H1 (cell line): ENCODE data around the gene RMND5B. TPM values are rescaled to one million over a fixed set of nuclear protein-coding genes. Genes with fewer than 3 reads are reported as not detected.
A peak's percentile ranks its signal among the peaks of the same experiment; 100 is the strongest.

Experiments
- CTCF ChIA-PET: fragments of 300-600 bp; sonication (Branson Sonifier 250); formaldehyde crosslinking; loops from one replicate; lab custom pipeline; 2021; ENCODE audit not compliant: partially characterized antibody; lab: Charles Lee
- POLR2A ChIA-PET: fragments of 300-600 bp; sonication (Branson Sonifier 250); formaldehyde crosslinking; loops from one replicate; lab custom pipeline; 2021; ENCODE audit warnings: inconsistent platforms; ENCODE audit not compliant: partially characterized antibody; lab: Charles Lee
- DNase-seq, 2 experiments: peaks; one replicate each; pipeline versions ENCODE4 v3.0.0 to v3.0.0-alpha.2; 2010 to 2022; ENCODE audit warnings: low spot score in 2 of 2, low read depth in 1 of 2, mixed read lengths in 1 of 2
- FAIRE-seq: peaks from 2 replicates; lab custom pipeline; 2011; peaks lifted over from hg19 to GRCh38; lab: Jason Lieb, UNC
- H2AFZ ChIP-seq: 2 replicates; pipeline ENCODE4 v1.8.1; 2012; ENCODE audit warnings: low read length, inconsistent platforms
- H2AK5ac ChIP-seq: 2 replicates; pipeline ENCODE4 v1.6.1; 2013; ENCODE audit warnings: low read depth, low read length
- H2BK120ac ChIP-seq: replicated peaks from 2 replicates; pipeline ENCODE3; 2013; ENCODE audit warnings: low read depth, low read length, inconsistent platforms
- H2BK12ac ChIP-seq: 2 replicates; pipeline ENCODE4 v1.6.1; 2013; ENCODE audit warnings: low read depth, low read length
- H2BK15ac ChIP-seq: 2 replicates; pipeline ENCODE4 v1.6.1; 2013; ENCODE audit warnings: low read length
- H2BK20ac ChIP-seq: 2 replicates; pipeline ENCODE4 v1.6.1; 2013; ENCODE audit warnings: low read length
- H2BK5ac ChIP-seq: 2 replicates; pipeline ENCODE4 v1.6.1; 2013; ENCODE audit warnings: low read depth, low read length
- H3K14ac ChIP-seq: 2 replicates; pipeline ENCODE4 v1.6.1; 2013; ENCODE audit warnings: inconsistent platforms; ENCODE audit not compliant: insufficient read length
- H3K18ac ChIP-seq: 2 replicates; pipeline ENCODE4 v1.6.1; 2013; ENCODE audit warnings: low read length; ENCODE audit errors: extremely low read depth
- H3K23ac ChIP-seq: 2 replicates; pipeline ENCODE4 v1.6.1; 2013; ENCODE audit warnings: inconsistent platforms; ENCODE audit not compliant: insufficient read length
- H3K23me2 ChIP-seq: 2 replicates; pipeline ENCODE4 v1.6.1; 2013; ENCODE audit warnings: low read depth, low read length
- H3K27ac ChIP-seq: 2 replicates; pipeline ENCODE4 v1.6.1; 2011; ENCODE audit warnings: low read depth, low read length, inconsistent platforms
- H3K27me3 ChIP-seq, 4 experiments: replicated peaks in 1 of 4; 1 replicate in 1 of 4; 2 replicates in 3 of 4; pipeline versions ENCODE4 v1.6.1 to v1.8.1; 2011 to 2013; ENCODE audit warnings: low read length in 3 of 4, mild to moderate bottlenecking in 3 of 4, inconsistent platforms in 2 of 4, mixed read lengths in 2 of 4, moderate library complexity in 1 of 4; ENCODE audit not compliant: control insufficient read depth in 3 of 4, insufficient read depth in 3 of 4; ENCODE audit errors: extremely low read depth in 1 of 4
- H3K36me3 ChIP-seq, 4 experiments: 2 replicates each; pipeline versions ENCODE4 v1.6.1 to v1.8.1; 2011 to 2013; ENCODE audit warnings: mild to moderate bottlenecking in 4 of 4, low read length in 3 of 4, moderate library complexity in 2 of 4, control low read depth in 1 of 4, inconsistent platforms in 1 of 4; ENCODE audit not compliant: insufficient read depth in 4 of 4, control insufficient read depth in 2 of 4
- H3K4ac ChIP-seq: replicated peaks from 2 replicates; pipeline ENCODE3; 2013; ENCODE audit warnings: low read length, low read depth, mixed read lengths, inconsistent platforms; ENCODE audit not compliant: insufficient read length
- H3K4me1 ChIP-seq, 4 experiments: replicated peaks in 1 of 4; 1 replicate in 1 of 4; 2 replicates in 3 of 4; pipeline versions ENCODE4 v1.6.1 to v1.8.1; 2011 to 2013; ENCODE audit warnings: low read length in 3 of 4, inconsistent platforms in 2 of 4, mixed read lengths in 1 of 4; ENCODE audit not compliant: insufficient read depth in 4 of 4, control insufficient read depth in 3 of 4
- H3K4me2 ChIP-seq, 2 experiments: 2 replicates each; pipeline versions ENCODE4 v1.6.1 to v1.8.1; 2011 to 2013; ENCODE audit warnings: low read depth in 2 of 2, low read length in 2 of 2, control low read depth in 1 of 2, inconsistent platforms in 1 of 2, mild to moderate bottlenecking in 1 of 2; ENCODE audit not compliant: insufficient read depth in 1 of 2
- H3K4me3 ChIP-seq, 4 experiments: fragments of 200-600, 300-600 bp in 1 of 4; sonication (generic), shearing (Covaris generic), sonication (Bioruptor Twin) in 1 of 4; 2 replicates each; pipeline versions ENCODE4 v1.5.1 to v1.8.1; 2011 to 2016; ENCODE audit warnings: low read length in 4 of 4, low read depth in 3 of 4, control low read depth in 2 of 4, inconsistent platforms in 2 of 4, mild to moderate bottlenecking in 2 of 4, mixed read lengths in 1 of 4, moderate library complexity in 1 of 4; ENCODE audit not compliant: insufficient read depth in 2 of 4; ENCODE audit errors: extremely low read depth in 1 of 4
- H3K56ac ChIP-seq: replicated peaks from 2 replicates; pipeline ENCODE3; 2013; ENCODE audit warnings: low read depth, mild to moderate bottlenecking, mixed read lengths, low read length, inconsistent platforms; ENCODE audit not compliant: insufficient read length
- H3K79me1 ChIP-seq: 2 replicates; pipeline ENCODE4 v1.6.1; 2013; ENCODE audit warnings: low read depth, low read length, control low read depth
- H3K79me2 ChIP-seq, 2 experiments: 2 replicates each; pipeline versions ENCODE4 v1.6.1 to v1.8.1; 2012 to 2013; ENCODE audit warnings: low read length in 2 of 2, mild to moderate bottlenecking in 2 of 2, inconsistent platforms in 1 of 2; ENCODE audit not compliant: insufficient read depth in 2 of 2, control insufficient read depth in 1 of 2
- H3K9ac ChIP-seq, 4 experiments: replicated peaks in 1 of 4; 1 replicate in 1 of 4; 2 replicates in 3 of 4; pipeline versions ENCODE4 v1.6.1 to v1.8.1; 2011 to 2013; ENCODE audit warnings: low read depth in 3 of 4, low read length in 3 of 4, control low read depth in 2 of 4, mild to moderate bottlenecking in 2 of 4, moderate library complexity in 2 of 4, inconsistent platforms in 1 of 4; ENCODE audit errors: extremely low read depth in 1 of 4
- H3K9me3 ChIP-seq, 2 experiments: 2 replicates each; pipeline versions ENCODE4 v1.6.1 to v1.8.1; 2012 to 2013; ENCODE audit warnings: mild to moderate bottlenecking in 2 of 2, moderate library complexity in 2 of 2, control low read depth in 1 of 2, inconsistent platforms in 1 of 2, low read depth in 1 of 2, low read length in 1 of 2, mixed read lengths in 1 of 2; ENCODE audit not compliant: insufficient read depth in 2 of 2
- H4K20me1 ChIP-seq, 2 experiments: replicated peaks in 1 of 2; 2 replicates each; pipeline versions ENCODE3 to v1.8.1; 2011 to 2013; ENCODE audit warnings: inconsistent platforms in 2 of 2, low read length in 2 of 2, mild to moderate bottlenecking in 1 of 2; ENCODE audit not compliant: insufficient read depth in 2 of 2, control insufficient read depth in 1 of 2
- H4K5ac ChIP-seq: 2 replicates; pipeline ENCODE4 v1.6.1; 2013; ENCODE audit warnings: low read length, low read depth, mixed read lengths, inconsistent platforms; ENCODE audit not compliant: insufficient read length
- H4K8ac ChIP-seq: 2 replicates; pipeline ENCODE4 v1.8.0; 2013; ENCODE audit warnings: mild to moderate bottlenecking, moderate library complexity, low read length, inconsistent platforms; ENCODE audit not compliant: insufficient read depth; ENCODE audit errors: extremely low read depth
- H4K91ac ChIP-seq: replicated peaks from 2 replicates; pipeline ENCODE3; 2013; ENCODE audit warnings: low read length, mixed read lengths, inconsistent platforms; ENCODE audit not compliant: insufficient read length
- KDM1A ChIP-seq: fragments of 200-600, 300-600 bp; sonication (generic); IDR thresholded peaks from 2 replicates; pipeline ENCODE4 v1.7.1; 2016; ENCODE audit warnings: mild to moderate bottlenecking, low read length, borderline replicate concordance
- KDM4A ChIP-seq: IDR thresholded peaks from one replicate; pipeline ENCODE4 v1.7.1; 2012; ENCODE audit warnings: low read depth, mild to moderate bottlenecking, moderate library complexity, low read length, inconsistent platforms; ENCODE audit not compliant: severe bottlenecking
- NRF1 ChIP-seq: IDR thresholded peaks from 2 replicates; pipeline ENCODE4 v1.6.1; 2011; ENCODE audit warnings: mild to moderate bottlenecking, low read depth, low read length, improper control_type of control experiment
- TCF12 ChIP-seq: IDR thresholded peaks from 2 replicates; pipeline ENCODE4 v1.6.1; 2011; ENCODE audit warnings: low read depth, mild to moderate bottlenecking, low read length
- WGBS, 2 experiments: shearing (Covaris generic) in 1 of 2; methylation state at CpG; one replicate each; pipeline versions ENCODE4 v1.1.6 to v1.1.7; 2013 to 2015; ENCODE audit warnings: low lambda C conversion rate in 2 of 2, mixed read lengths in 2 of 2, inconsistent platforms in 1 of 2, low coverage in 1 of 2, missing lambda C conversion rate in 1 of 2; ENCODE audit not compliant: insufficient replicate concordance in 2 of 2, insufficient coverage in 1 of 2, insufficient read length in 1 of 2; ENCODE audit errors: extremely low coverage in 1 of 2, missing lambda C conversion rate in 1 of 2; 5-methylcytosine and 5-hydroxymethylcytosine counted together
- polyA plus RNA-seq, 7 experiments: library from polyadenylated mRNA; depleted of rRNA in 3 of 7; stranded (reverse) in 5 of 7; unstranded in 2 of 7; fragments of >200 nt in 5 of 7; fragments of 200-250 nt in 2 of 7; gene quantifications; 1 replicate in 5 of 7; 2 replicates in 1 of 7; 4 replicates in 1 of 7; pipeline versions ENCODE4 v1.2.1 to v1.2.3, GENCODE V29; 2011 to 2013; ENCODE audit warnings: missing spikeins in 2 of 7, mixed read lengths in 2 of 7
- total RNA-seq: library from RNA; stranded (reverse); fragmentation: NEBNext Ultra II Directional; extraction: Animal tissue kit (Norgen Biotek cat#: 25700); gene quantifications from 2 replicates; pipeline ENCODE4 v1.2.1, GENCODE V29; 2021

Gene RMND5B
- total and polyA plus RNA-seq, 2 of the 8 experiments (the other 6 are each of a cell fraction or from before 2014, with no cell fraction given): 75.9 to 90.2 TPM

GRCh38 chr5:178081571-178082243 is 49.1 kb upstream of the RMND5B start:
- no peak overlapping the region for H2AK5ac ChIP-seq
- no peaks in the 10 kb centered on the region for H3K27me3 ChIP-seq
- no peak overlapping the region for H3K4ac ChIP-seq
- H4K5ac ChIP-seq: no peak overlapping the region
- no peak overlapping the region for H3K23ac ChIP-seq
- H3K9me3 ChIP-seq: no peaks in the 10 kb centered on the region
- H3K4me2 ChIP-seq: no peak overlapping the region
- H3K18ac ChIP-seq: 0 out of 2 replicates have a peak overlapping the region, but pooled peaks have one; percentile 13
- no peak overlapping the region for H2BK20ac ChIP-seq
- peaks cover 0 to 13% (median 5%) of the 10 kb centered on the region in 4 experiments; a peak in 3 of 7 replicates for H3K4me1 ChIP-seq
- 0 out of 2 replicates have a peak overlapping the region, but pooled peaks have one; percentile 68 for H2BK12ac ChIP-seq
- H3K79me1 ChIP-seq: no peaks in the 10 kb centered on the region
- no peaks in the 10 kb centered on the region for H3K79me2 ChIP-seq
- CTCF ChIA-PET: interaction anchor here (1.3 to 14.6 kb wide), 5 partner anchors 10 to 70 kb away, joined by 3 to 515 read pairs (median 4); partner anchors contain the start of genes N4BP3 and NHP2
- FAIRE-seq (no peak), DNase-seq (no peak)
- H4K91ac ChIP-seq: no peak overlapping the region
- H3K23me2 ChIP-seq: no peaks in the 10 kb centered on the region
- no peak overlapping the region for H2BK5ac ChIP-seq
- no peaks in the 10 kb centered on the region for H3K36me3 ChIP-seq
- H3K56ac ChIP-seq: no peak overlapping the region
- H3K27ac ChIP-seq: no peak overlapping the region
- H4K20me1 ChIP-seq: no peaks in the 10 kb centered on the region
- H2BK120ac ChIP-seq: no peak overlapping the region
- no peak overlapping the region for H3K9ac ChIP-seq
- H2AFZ ChIP-seq: no peak overlapping the region
- H3K4me3 ChIP-seq: no peak overlapping the region
- 79% methylated on average over 11 of the region's 12 CpGs; no CpG with 5 or more reads in 1 of the 2 experiments for WGBS, 2 experiments
- H3K14ac ChIP-seq: no peak overlapping the region
- POLR2A ChIA-PET: interaction anchor here (0.7 to 11.1 kb wide), 11 partner anchors 8 to 98 kb away, joined by 3 to 115 read pairs (median 3); partner anchors contain the start of genes N4BP3 and RMND5B
- H4K8ac ChIP-seq: no peak overlapping the region
- no peak overlapping the region for H2BK15ac ChIP-seq
- TF ChIP-seq NRF1 (no peak), KDM1A (no peak), TCF12 (no peak), KDM4A (no peak)
